H9 (cell line): ENCODE results near the gene NRG3. TPM values are rescaled to one million over a fixed set of nuclear protein-coding genes. Genes with fewer than 3 reads are reported as not detected.

Experiments used
- DNase-seq: peaks from one replicate; pipeline ENCODE4 v3.0.0-alpha.2; 2017
- H2AFZ ChIP-seq: one replicate; pipeline ENCODE4 v1.6.1; 2013; ENCODE audit warnings: mild to moderate bottlenecking, low read length, control low read depth, moderate library complexity
- H2AK5ac ChIP-seq: 2 replicates; pipeline ENCODE4 v1.6.1; 2013; ENCODE audit warnings: low read length, control low read depth, mixed read lengths; ENCODE audit not compliant: insufficient read length
- H2BK120ac ChIP-seq: one replicate; pipeline ENCODE4 v1.6.1; 2013; ENCODE audit warnings: low read depth, mild to moderate bottlenecking, low read length, control low read depth, inconsistent platforms; ENCODE audit not compliant: poor library complexity, severe bottlenecking
- H2BK12ac ChIP-seq: 2 replicates; pipeline ENCODE4 v1.6.1; 2013; ENCODE audit warnings: low read length, control low read depth, mixed read lengths, low read depth; ENCODE audit not compliant: insufficient read length
- H2BK15ac ChIP-seq: 2 replicates; pipeline ENCODE4 v1.6.1; 2013; ENCODE audit warnings: low read depth, low read length, control low read depth
- H2BK20ac ChIP-seq: one replicate; pipeline ENCODE4 v1.6.1; 2013; ENCODE audit warnings: low read depth, mild to moderate bottlenecking, low read length, control low read depth, inconsistent platforms; ENCODE audit not compliant: poor library complexity, severe bottlenecking
- H2BK5ac ChIP-seq: 2 replicates; pipeline ENCODE4 v1.6.1; 2013; ENCODE audit warnings: low read length, control low read depth, mixed read lengths; ENCODE audit not compliant: insufficient read length
- H3K14ac ChIP-seq: 2 replicates; pipeline ENCODE4 v1.6.1; 2013; ENCODE audit warnings: low read length, control low read depth; ENCODE audit not compliant: insufficient read depth
- H3K18ac ChIP-seq: 2 replicates; pipeline ENCODE4 v1.6.1; 2013; ENCODE audit warnings: low read depth, mild to moderate bottlenecking, mixed read lengths, low read length, control low read depth; ENCODE audit not compliant: insufficient read length
- H3K23ac ChIP-seq: 2 replicates; pipeline ENCODE4 v1.6.1; 2013; ENCODE audit warnings: low read length, control low read depth, mixed read lengths, low read depth; ENCODE audit not compliant: insufficient read length
- H3K23me2 ChIP-seq: 2 replicates; pipeline ENCODE4 v1.6.1; 2013; ENCODE audit warnings: low read depth, mild to moderate bottlenecking, mixed read lengths, low read length, control low read depth; ENCODE audit not compliant: insufficient read length, poor library complexity, severe bottlenecking
- H3K27ac ChIP-seq: 2 replicates; pipeline ENCODE4 v1.5.1; 2013; ENCODE audit warnings: low read length, control low read depth, mixed read lengths, low read depth; ENCODE audit not compliant: insufficient read length
- H3K27me3 ChIP-seq: 2 replicates; pipeline ENCODE4 v1.6.1; 2013; ENCODE audit warnings: low read length, control low read depth, inconsistent platforms; ENCODE audit not compliant: insufficient read depth
- H3K4ac ChIP-seq: 2 replicates; pipeline ENCODE4 v1.6.1; 2013; ENCODE audit warnings: low read depth, mild to moderate bottlenecking, control low read depth, inconsistent platforms, low read length, moderate library complexity
- H3K4me1 ChIP-seq: 2 replicates; pipeline ENCODE4 v1.6.1; 2013; ENCODE audit warnings: low read length, control low read depth, inconsistent platforms; ENCODE audit not compliant: insufficient read depth
- H3K4me2 ChIP-seq: 2 replicates; pipeline ENCODE4 v1.6.1; 2013; ENCODE audit warnings: low read length, control low read depth, mixed read lengths; ENCODE audit not compliant: insufficient read length, insufficient read depth
- H3K56ac ChIP-seq: 2 replicates; pipeline ENCODE4 v1.6.1; 2013; ENCODE audit warnings: low read depth, mild to moderate bottlenecking, mixed read lengths, low read length, control low read depth; ENCODE audit not compliant: insufficient read length
- H3K79me1 ChIP-seq: 2 replicates; pipeline ENCODE4 v1.6.1; 2013; ENCODE audit warnings: low read depth, mild to moderate bottlenecking, moderate library complexity, low read length, control low read depth, inconsistent platforms; ENCODE audit not compliant: insufficient read depth, poor library complexity, severe bottlenecking
- H3K79me2 ChIP-seq: 2 replicates; pipeline ENCODE4 v1.6.1; 2013; ENCODE audit warnings: low read length, control low read depth, inconsistent platforms; ENCODE audit not compliant: insufficient read depth
- H3K9ac ChIP-seq: 2 replicates; pipeline ENCODE4 v1.6.1; 2013; ENCODE audit warnings: low read length, control low read depth, mixed read lengths; ENCODE audit not compliant: insufficient read length; ENCODE audit errors: extremely low read depth
- H3K9me3 ChIP-seq: one replicate; pipeline ENCODE4 v1.6.1; 2013; ENCODE audit warnings: low read depth, low read length, inconsistent platforms; ENCODE audit not compliant: control insufficient read depth
- H3T11ph ChIP-seq: one replicate; pipeline ENCODE4 v1.6.1; 2013; ENCODE audit warnings: mild to moderate bottlenecking, low read length, control low read depth, inconsistent platforms
- H4K20me1 ChIP-seq: one replicate; pipeline ENCODE4 v1.6.1; 2013; ENCODE audit not compliant: control insufficient read depth, insufficient read length, insufficient read depth
- H4K5ac ChIP-seq: 2 replicates; pipeline ENCODE4 v1.6.1; 2013; ENCODE audit warnings: low read depth, mild to moderate bottlenecking, mixed read lengths, low read length, control low read depth; ENCODE audit not compliant: insufficient read length
- H4K8ac ChIP-seq: replicated peaks from 2 replicates; pipeline ENCODE4 v1.6.1; 2013; ENCODE audit warnings: low read length, control low read depth, mixed read lengths, low read depth; ENCODE audit not compliant: insufficient read length
- H4K91ac ChIP-seq: 2 replicates; pipeline ENCODE4 v1.6.1; 2013; ENCODE audit warnings: low read depth, mild to moderate bottlenecking, moderate library complexity, mixed read lengths, low read length, control low read depth; ENCODE audit not compliant: insufficient read length
- H3K27ac Mint-ChIP-seq, 3 experiments: 2 replicates in 2 of 3; 3 replicates in 1 of 3; pipeline ENCODE4 v1.8.0; 2020 to 2021; ENCODE audit warnings: mixed read lengths in 3 of 3, mild to moderate bottlenecking in 1 of 3, moderate library complexity in 1 of 3
- H3K27me3 Mint-ChIP-seq: 2 replicates; pipeline ENCODE4 v1.8.0; 2021; ENCODE audit warnings: low read depth, mild to moderate bottlenecking, moderate library complexity, mixed read lengths
- H3K36me3 Mint-ChIP-seq, 3 experiments: 2 replicates in 2 of 3; 3 replicates in 1 of 3; pipeline ENCODE4 v1.8.0; 2020 to 2021; ENCODE audit warnings: low read depth in 3 of 3, mixed read lengths in 3 of 3; ENCODE audit not compliant: insufficient read depth in 1 of 3
- H3K4me1 Mint-ChIP-seq, 2 experiments: 2 replicates each; pipeline ENCODE4 v1.8.0; 2020; ENCODE audit warnings: mixed read lengths in 2 of 2
- H3K4me3 Mint-ChIP-seq, 2 experiments: 2 replicates in 1 of 2; 3 replicates in 1 of 2; pipeline ENCODE4 v1.8.0; 2020 to 2021; ENCODE audit warnings: mild to moderate bottlenecking in 2 of 2, mixed read lengths in 2 of 2, moderate library complexity in 1 of 2
- H3K9me3 Mint-ChIP-seq, 2 experiments: 2 replicates in 1 of 2; 3 replicates in 1 of 2; pipeline ENCODE4 v1.8.0; 2020; ENCODE audit warnings: mild to moderate bottlenecking in 2 of 2, mixed read lengths in 2 of 2, moderate library complexity in 1 of 2
- CTCF ChIP-seq: fragments of 200-600 bp; sonication (generic); conservative IDR thresholded peaks from 3 replicates; pipeline ENCODE4 v1.8.0; 2021; ENCODE audit warnings: antibody characterized with exemption, mild to moderate bottlenecking
- WGBS: extraction: QIAGEN DNeasy Blood & Tissue Kit; methylation state at CpG from one replicate; pipeline ENCODE4 v1.1.7; 2013; ENCODE audit warnings: missing lambda C conversion rate, low lambda C conversion rate, mixed read lengths; ENCODE audit not compliant: insufficient read length; ENCODE audit errors: extremely low coverage; 5-methylcytosine and 5-hydroxymethylcytosine counted together
- total RNA-seq: library from RNA; stranded (reverse); gene quantifications from 2 replicates; pipeline ENCODE4 v1.2.1, GENCODE V29; 2021

The NRG3 gene
- total RNA-seq, 1 experiment from 2014 or later, result 1.6 TPM

- Mint-ChIP-seq H3K4me1 (no peaks in the 10 kb centered on the region), H3K27ac (no peak overlapping the region), H3K36me3 (no peaks in the 10 kb centered on the region), H3K9me3 (no peaks in the 10 kb centered on the region), H3K4me3 (no peak overlapping the region), H3K27me3 (no peaks in the 10 kb centered on the region)
- no peak overlapping the region for H2AFZ ChIP-seq
- no peaks in the 10 kb centered on the region for H3K79me1 ChIP-seq
- H4K8ac ChIP-seq, result no peak overlapping the region
- H2BK15ac ChIP-seq, result no peak overlapping the region
- no peaks in the 10 kb centered on the region for H3K23me2 ChIP-seq
- no peak overlapping the region for H2BK120ac ChIP-seq
- no peak overlapping the region for H3K4ac ChIP-seq
- H3K27ac ChIP-seq, result no peak overlapping the region
- no peak overlapping the region for H2BK12ac ChIP-seq
- no peak overlapping the region for H2BK20ac ChIP-seq
- H3K14ac ChIP-seq, result no peak overlapping the region
- no peak overlapping the region for H2AK5ac ChIP-seq
- no peaks in the 10 kb centered on the region for H4K20me1 ChIP-seq
- no peak overlapping the region for H3K56ac ChIP-seq
- no peak overlapping the region for H4K5ac ChIP-seq
- H3K9me3 ChIP-seq, result no peaks in the 10 kb centered on the region
- no peak overlapping the region for H2BK5ac ChIP-seq
- H4K91ac ChIP-seq, result no peak overlapping the region
- H3K4me2 ChIP-seq, result no peak overlapping the region
- TF ChIP-seq CTCF, result no peak
- H3K18ac ChIP-seq, result no peak overlapping the region
- no CpG with 5 or more reads among the region's 1 CpG for WGBS
- no peak for DNase-seq
- no peaks in the 10 kb centered on the region for H3K4me1 ChIP-seq
- H3K27me3 ChIP-seq, result no peaks in the 10 kb centered on the region
- H3K23ac ChIP-seq, result no peak overlapping the region
- H3K79me2 ChIP-seq, result no peaks in the 10 kb centered on the region
- H3T11ph ChIP-seq, result no peak overlapping the region
- no peak overlapping the region for H3K9ac ChIP-seq
These were observed 285.3 kb downstream of the NRG3 start for GRCh38 chr10:82160307-82160706.
